GM12878 (cell line): ENCODE data around the gene CALHM1. TPM values are rescaled to one million over a fixed set of nuclear protein-coding genes. Genes with fewer than 3 reads are reported as not detected.

Source experiments
- ATAC-seq: fragments of 200-7000 bp; cut with Tn5 transposase; 3 replicates; pipeline ENCODE4 v1.9.1; 2020; ENCODE audit warnings: mild to moderate bottlenecking, moderate library complexity
- BruUV-seq: library from RNA; stranded (reverse); fragments of 400-500 nt; replicated peaks from 2 replicates; lab custom pipeline; 2021; lab: Mats Ljungman, UMichigan
- CTCF ChIA-PET: fragments of 300-600 bp; sonication (Branson Sonifier 250); formaldehyde crosslinking; extraction: SDS; loops from one replicate; lab custom pipeline; 2021; ENCODE audit warnings: inconsistent platforms; lab: Yijun Ruan, JAX
- POLR2A ChIA-PET: fragments of 350-600 bp; formaldehyde crosslinking; extraction: SDS; loops from one replicate; lab custom pipeline; 2021; ENCODE audit warnings: inconsistent platforms; lab: Charles Lee
- RAD21 ChIA-PET: fragments of 300-600 bp; sonication (Branson Sonifier 250); formaldehyde crosslinking; loops from one replicate; lab custom pipeline; 2023; ENCODE audit warnings: antibody characterized with exemption; ENCODE audit not compliant: unreplicated experiment; lab: Charles Lee
- SMC1A ChIA-PET: fragments of 300-600 bp; sonication (Branson Sonifier 250); formaldehyde crosslinking; loops from one replicate; lab custom pipeline; 2023; ENCODE audit not compliant: unreplicated experiment, uncharacterized antibody; lab: Charles Lee
- DNase-seq: peaks from one replicate; pipeline ENCODE4 v3.0.0-alpha.2; 2011; ENCODE audit warnings: low read depth, low spot score
- FAIRE-seq: peaks from 3 replicates; lab custom pipeline; 2011; peaks lifted over from hg19 to GRCh38; lab: Jason Lieb, UNC
- H2AFZ ChIP-seq: 2 replicates; pipeline ENCODE4 v1.6.0; 2011; ENCODE audit warnings: low read depth, low read length, control low read depth; ENCODE audit not compliant: control insufficient read depth
- H3K27ac ChIP-seq: 2 replicates; pipeline ENCODE4 v1.5.1; 2011; ENCODE audit warnings: control low read depth; ENCODE audit not compliant: control insufficient read depth, insufficient read depth
- H3K27me3 ChIP-seq, 2 experiments: replicated peaks in 1 of 2; 2 replicates each; pipeline versions ENCODE4 v1.6.0 to v1.6.1; 2011; ENCODE audit warnings: low read length in 1 of 2; ENCODE audit not compliant: control insufficient read depth in 2 of 2, insufficient read depth in 2 of 2
- H3K36me3 ChIP-seq, 2 experiments: 2 replicates each; pipeline ENCODE4 v1.5.1; 2011; ENCODE audit warnings: low read length in 1 of 2; ENCODE audit not compliant: control insufficient read depth in 2 of 2, insufficient read depth in 2 of 2
- H3K4me1 ChIP-seq: 2 replicates; pipeline ENCODE4 v1.6.1; 2011; ENCODE audit warnings: mild to moderate bottlenecking, low read length, moderate library complexity, mixed read lengths; ENCODE audit not compliant: control insufficient read depth, insufficient read depth
- H3K4me2 ChIP-seq: 2 replicates; pipeline ENCODE4 v1.6.0; 2011; ENCODE audit warnings: control low read depth; ENCODE audit not compliant: control insufficient read depth, insufficient read depth
- H3K4me3 ChIP-seq: fragments of 200-600 bp; sonication (generic); 2 replicates; pipeline ENCODE4 v1.5.1; 2016
- H3K79me2 ChIP-seq: 2 replicates; pipeline ENCODE4 v1.6.0; 2011; ENCODE audit warnings: low read length; ENCODE audit not compliant: control insufficient read depth, insufficient read depth
- H3K9ac ChIP-seq: 2 replicates; pipeline ENCODE4 v1.8.0; 2011; ENCODE audit warnings: low read length, control low read depth, mixed read lengths; ENCODE audit not compliant: control insufficient read depth, insufficient read depth
- H3K9me3 ChIP-seq: replicated peaks from 3 replicates; pipeline ENCODE4 v1.5.1; 2011; ENCODE audit warnings: mild to moderate bottlenecking, low read length; ENCODE audit not compliant: control insufficient read depth, insufficient read depth
- H4K20me1 ChIP-seq: 2 replicates; pipeline ENCODE4 v1.6.0; 2011; ENCODE audit not compliant: control insufficient read depth, insufficient read depth
- CREB1 ChIP-seq: IDR thresholded peaks from 2 replicates; pipeline ENCODE4 v1.6.1; 2012; ENCODE audit warnings: low read depth, mild to moderate bottlenecking, inconsistent platforms
- E2F8 ChIP-seq: fragments of 450-650 bp; IDR thresholded peaks from 2 replicates; pipeline ENCODE4 v1.6.1; 2018; ENCODE audit warnings: mild to moderate bottlenecking, low read depth, moderate library complexity; ENCODE audit not compliant: partially characterized antibody
- EP300 ChIP-seq, 2 experiments: fragments of 150-350 bp in 1 of 2; IDR thresholded peaks; 2 replicates each; pipeline ENCODE4 v1.6.1; 2011 to 2012; ENCODE audit warnings: low read depth in 2 of 2, low read length in 2 of 2, borderline replicate concordance in 1 of 2, improper control_type of control experiment in 1 of 2, inconsistent platforms in 1 of 2; ENCODE audit not compliant: control insufficient read depth in 1 of 2
- IRF3 ChIP-seq: fragments of 450-650 bp; IDR thresholded peaks from 2 replicates; pipeline ENCODE4 v1.6.1; 2014; ENCODE audit warnings: mild to moderate bottlenecking
- NR2F1 ChIP-seq: fragments of 450-650 bp; conservative IDR thresholded peaks from 2 replicates; pipeline ENCODE4 v1.6.1; 2017; ENCODE audit warnings: mild to moderate bottlenecking
- NRF1 ChIP-seq: conservative IDR thresholded peaks from 2 replicates; pipeline ENCODE4 v1.6.1; 2011; ENCODE audit warnings: mild to moderate bottlenecking, low read depth, low read length, improper control_type of control experiment
- PBX3 ChIP-seq: IDR thresholded peaks from 2 replicates; pipeline ENCODE4 v1.6.1; 2011; ENCODE audit warnings: mild to moderate bottlenecking, low read depth, low read length, moderate library complexity; ENCODE audit not compliant: insufficient replicate concordance
- POLR2AphosphoS2 ChIP-seq: IDR thresholded peaks from 2 replicates; pipeline ENCODE4 v1.6.1; 2011; ENCODE audit warnings: low read depth, mild to moderate bottlenecking, low read length, improper control_type of control experiment, moderate library complexity
- RCOR1 ChIP-seq: conservative IDR thresholded peaks from 2 replicates; pipeline ENCODE4 v1.6.1; 2012; ENCODE audit warnings: low read depth, low read length, improper control_type of control experiment
- TARDBP ChIP-seq: IDR thresholded peaks from 2 replicates; pipeline ENCODE4 v1.6.1; 2016; ENCODE audit warnings: borderline replicate concordance
- ZNF622 ChIP-seq: fragments of 450-650 bp; IDR thresholded peaks from 2 replicates; pipeline ENCODE4 v1.6.1; 2017; ENCODE audit warnings: mild to moderate bottlenecking, inconsistent platforms
- WGBS: methylation state at CpG from one replicate; pipeline ENCODE4 v1.1.6; 2016; ENCODE audit warnings: low lambda C conversion rate; ENCODE audit not compliant: insufficient replicate concordance, insufficient coverage; ENCODE audit errors: missing lambda C conversion rate; 5-methylcytosine and 5-hydroxymethylcytosine counted together
- in situ Hi-C: fragments of 300-500 bp; cut with MboI; formaldehyde crosslinking; loops from 9 replicates; pipeline ENCODE4 v1.14.3; 2018; ENCODE audit warnings: mixed read lengths
- intact Hi-C: fragments of 100-400 bp; cut with micrococcal nuclease; formaldehyde crosslinking; loops from one replicate; pipeline ENCODE4 v1.14.2; 2022; ENCODE audit not compliant: unreplicated experiment
- polyA plus RNA-seq, 11 experiments: library from polyadenylated mRNA; depleted of rRNA in 4 of 11; unstranded in 6 of 11; stranded (reverse) in 5 of 11; fragments of >200 nt; fragmentation: Nextera tagmentation in 4 of 11; fragmentation: Illumina TruSeq in 1 of 11; extraction: Ambion mirVana in 4 of 11; extraction: Trizol in 1 of 11; gene quantifications; 1 replicate in 1 of 11; 2 replicates in 10 of 11; pipeline versions ENCODE4 v1.2.1 to v1.2.3, GENCODE V29; 2011 to 2016; ENCODE audit warnings: inconsistent platforms in 2 of 11, missing spikeins in 2 of 11, low read depth in 1 of 11
- total RNA-seq, 4 experiments: library from RNA; depleted of rRNA in 3 of 4; stranded (reverse); fragments of >200 nt in 3 of 4; fragmentation: Illumina TruSeq in 1 of 4; extraction: Trizol in 1 of 4; gene quantifications; 2 replicates each; pipeline versions ENCODE4 v1.2.1 to v1.2.3, GENCODE V29; 2013 to 2021
- TF ChIP-seq, protein P1 (sequence below): fragments of 450-650 bp; IDR thresholded peaks from 2 replicates; pipeline ENCODE4 v1.6.1; 2017; ENCODE audit warnings: antibody characterized with exemption, mild to moderate bottlenecking, moderate library complexity

Gene CALHM1
- total and polyA plus RNA-seq, 10 of the 15 experiments (the other 5 are each of a cell fraction or from before 2014, with no cell fraction given): 0.05 to 1.7 (median 0.17) TPM

GRCh38 chr10:103428989-103429643 lies 29.6 kb downstream of the CALHM1 start (continued):
- TF ChIP-seq NRF1: no peak
- no peak for TF ChIP-seq ZNF622
- no peak for TF ChIP-seq EP300 (IDR thresholded peaks at IDR 0.05; ENCODE audit: borderline replicate concordance in 1 of 2, control insufficient read depth in 1 of 2, low read depth in 2 of 2, low read length in 2 of 2)

- no TSS peak for BruUV-seq
- ATAC-seq (no peak), FAIRE-seq (no peak), DNase-seq (no peak)
- Histone ChIP-seq H3K4me1 (no peaks in the 10 kb centered on the region), H2AFZ (no peak overlapping the region), H3K36me3 (peaks cover 14 to 60% of the 10 kb centered on the region in 2 experiments), H3K27me3 (no peaks in the 10 kb centered on the region), H4K20me1 (no peaks in the 10 kb centered on the region), H3K4me3 (no peak overlapping the region), H3K4me2 (no peak overlapping the region), H3K27ac (no peak overlapping the region), H3K9me3 (no peaks in the 10 kb centered on the region), H3K9ac (no peak overlapping the region), H3K79me2 (no peaks in the 10 kb centered on the region)
- WGBS: 94% methylated on average over 9 of the region's 9 CpGs
- ChIA-PET RAD21 (interaction anchor here (1.9 kb wide), 1 partner anchor 48 kb away, joined by 5 read pairs; no protein-coding TSS in a partner anchor), SMC1A (interaction anchor here (0.7 to 2.2 kb wide), 2 partner anchors 25 to 55 kb away, joined by 3 to 7 read pairs; no protein-coding TSS in a partner anchor), CTCF (interaction anchor here (0.5 to 2.8 kb wide), 3 partner anchors 11 to 627 kb away, joined by 3 to 19 read pairs (median 3); no protein-coding TSS in a partner anchor), POLR2A (no interaction called here)
- in situ Hi-C loops: no loop called here
- intact Hi-C loops: no loop called here
- TF ChIP-seq PBX3 (no peak), TARDBP (no peak), RCOR1 (no peak), CREB1 (no peak), E2F8 (no peak), NR2F1 (no peak), IRF3 (no peak), POLR2AphosphoS2 (no peak)
- TF ChIP-seq, protein P1, sequence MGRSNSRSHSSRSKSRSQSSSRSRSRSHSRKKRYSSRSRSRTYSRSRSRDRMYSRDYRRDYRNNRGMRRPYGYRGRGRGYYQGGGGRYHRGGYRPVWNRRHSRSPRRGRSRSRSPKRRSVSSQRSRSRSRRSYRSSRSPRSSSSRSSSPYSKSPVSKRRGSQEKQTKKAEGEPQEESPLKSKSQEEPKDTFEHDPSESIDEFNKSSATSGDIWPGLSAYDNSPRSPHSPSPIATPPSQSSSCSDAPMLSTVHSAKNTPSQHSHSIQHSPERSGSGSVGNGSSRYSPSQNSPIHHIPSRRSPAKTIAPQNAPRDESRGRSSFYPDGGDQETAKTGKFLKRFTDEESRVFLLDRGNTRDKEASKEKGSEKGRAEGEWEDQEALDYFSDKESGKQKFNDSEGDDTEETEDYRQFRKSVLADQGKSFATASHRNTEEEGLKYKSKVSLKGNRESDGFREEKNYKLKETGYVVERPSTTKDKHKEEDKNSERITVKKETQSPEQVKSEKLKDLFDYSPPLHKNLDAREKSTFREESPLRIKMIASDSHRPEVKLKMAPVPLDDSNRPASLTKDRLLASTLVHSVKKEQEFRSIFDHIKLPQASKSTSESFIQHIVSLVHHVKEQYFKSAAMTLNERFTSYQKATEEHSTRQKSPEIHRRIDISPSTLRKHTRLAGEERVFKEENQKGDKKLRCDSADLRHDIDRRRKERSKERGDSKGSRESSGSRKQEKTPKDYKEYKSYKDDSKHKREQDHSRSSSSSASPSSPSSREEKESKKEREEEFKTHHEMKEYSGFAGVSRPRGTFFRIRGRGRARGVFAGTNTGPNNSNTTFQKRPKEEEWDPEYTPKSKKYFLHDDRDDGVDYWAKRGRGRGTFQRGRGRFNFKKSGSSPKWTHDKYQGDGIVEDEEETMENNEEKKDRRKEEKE: no peak
Observed at GRCh38 chr10:103427866-103428265, 30.8 kb downstream of the CALHM1 start.
